Panc1 (cell line): ENCODE measurements around the gene TSHZ1.

Experiments
- CTCF ChIP-seq: fragments of 450-650 bp; IDR thresholded peaks from 2 replicates; pipeline ENCODE4 v1.5.1; 2017; ENCODE audit warnings: mild to moderate bottlenecking
- POLR2AphosphoS5 ChIP-seq: IDR thresholded peaks from 2 replicates; pipeline ENCODE4 v1.6.1; 2012; ENCODE audit warnings: mild to moderate bottlenecking, low read depth, low read length, moderate library complexity
- SIN3A ChIP-seq: IDR thresholded peaks from 2 replicates; pipeline ENCODE4 v1.6.1; 2012; ENCODE audit warnings: low read depth, mild to moderate bottlenecking, low read length, moderate library complexity, borderline replicate concordance; ENCODE audit not compliant: insufficient read depth
- TCF7L2 ChIP-seq: IDR thresholded peaks from 2 replicates; pipeline ENCODE4 v1.6.1; 2011; ENCODE audit warnings: mild to moderate bottlenecking, low read depth, low read length, inconsistent platforms
- TF ChIP-seq, protein P1 (sequence below), 2 experiments: IDR thresholded peaks; 2 replicates each; pipeline ENCODE4 v1.6.1; 2011 to 2012; ENCODE audit warnings: low read depth in 2 of 2, control low read depth in 1 of 2, low read length in 1 of 2, mild to moderate bottlenecking in 1 of 2, moderate library complexity in 1 of 2; ENCODE audit not compliant: insufficient read depth in 1 of 2

- TF ChIP-seq CTCF = no peak
- TF ChIP-seq, protein P1, sequence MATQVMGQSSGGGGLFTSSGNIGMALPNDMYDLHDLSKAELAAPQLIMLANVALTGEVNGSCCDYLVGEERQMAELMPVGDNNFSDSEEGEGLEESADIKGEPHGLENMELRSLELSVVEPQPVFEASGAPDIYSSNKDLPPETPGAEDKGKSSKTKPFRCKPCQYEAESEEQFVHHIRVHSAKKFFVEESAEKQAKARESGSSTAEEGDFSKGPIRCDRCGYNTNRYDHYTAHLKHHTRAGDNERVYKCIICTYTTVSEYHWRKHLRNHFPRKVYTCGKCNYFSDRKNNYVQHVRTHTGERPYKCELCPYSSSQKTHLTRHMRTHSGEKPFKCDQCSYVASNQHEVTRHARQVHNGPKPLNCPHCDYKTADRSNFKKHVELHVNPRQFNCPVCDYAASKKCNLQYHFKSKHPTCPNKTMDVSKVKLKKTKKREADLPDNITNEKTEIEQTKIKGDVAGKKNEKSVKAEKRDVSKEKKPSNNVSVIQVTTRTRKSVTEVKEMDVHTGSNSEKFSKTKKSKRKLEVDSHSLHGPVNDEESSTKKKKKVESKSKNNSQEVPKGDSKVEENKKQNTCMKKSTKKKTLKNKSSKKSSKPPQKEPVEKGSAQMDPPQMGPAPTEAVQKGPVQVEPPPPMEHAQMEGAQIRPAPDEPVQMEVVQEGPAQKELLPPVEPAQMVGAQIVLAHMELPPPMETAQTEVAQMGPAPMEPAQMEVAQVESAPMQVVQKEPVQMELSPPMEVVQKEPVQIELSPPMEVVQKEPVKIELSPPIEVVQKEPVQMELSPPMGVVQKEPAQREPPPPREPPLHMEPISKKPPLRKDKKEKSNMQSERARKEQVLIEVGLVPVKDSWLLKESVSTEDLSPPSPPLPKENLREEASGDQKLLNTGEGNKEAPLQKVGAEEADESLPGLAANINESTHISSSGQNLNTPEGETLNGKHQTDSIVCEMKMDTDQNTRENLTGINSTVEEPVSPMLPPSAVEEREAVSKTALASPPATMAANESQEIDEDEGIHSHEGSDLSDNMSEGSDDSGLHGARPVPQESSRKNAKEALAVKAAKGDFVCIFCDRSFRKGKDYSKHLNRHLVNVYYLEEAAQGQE (IDR thresholded peaks at IDR 0.05; ENCODE audit: insufficient read depth in 1 of 2, low read depth in 2 of 2, low read length in 1 of 2) = no peak
- TF ChIP-seq POLR2AphosphoS5 = no peak
- TF ChIP-seq SIN3A = no peak
- TF ChIP-seq TCF7L2 = no peak
Observed at GRCh38 chr18:75250471-75250821, 39.8 kb downstream of the TSHZ1 start.
